Naive thymus-derived CD4-positive, alpha-beta T cell (primary cell): ENCODE measurements around the gene GCNA. TPM values are rescaled to one million over a fixed set of nuclear protein-coding genes. Genes with fewer than 3 reads are reported as not detected.
"Not testable (repeated sequence)": the region's sequence is repeated elsewhere in the genome, so short reads cannot be mapped to it uniquely, and the experiment has no call there.

Source experiments
- ATAC-seq: fragments of 150-1000 bp; cut with Tn5 transposase; 2 replicates; pipeline ENCODE4 v1.10.0; 2021; ENCODE audit warnings: mild to moderate bottlenecking, moderate library complexity
- CTCF ChIA-PET: fragments of 350-600 bp; sonication (Branson Sonifier 250); formaldehyde crosslinking; loops from one replicate; lab custom pipeline; 2021; ENCODE audit warnings: antibody characterized with exemption; lab: Charles Lee
- POLR2A ChIA-PET: fragments of 350-600 bp; sonication (Branson Sonifier 250); formaldehyde crosslinking; loops from one replicate; lab custom pipeline; 2021; ENCODE audit warnings: antibody characterized with exemption, inconsistent platforms; lab: Charles Lee
- DNase-seq, 9 donors: peaks; one replicate each; pipeline versions ENCODE4 v3.0.0 to v3.0.0-alpha.2; 2020 to 2022; ENCODE audit warnings: mixed read lengths in 1 of 9
- H3K27ac ChIP-seq: one replicate; pipeline ENCODE4 v1.7.0; 2013; ENCODE audit warnings: mild to moderate bottlenecking, low read depth, low read length, moderate library complexity
- H3K27me3 ChIP-seq, 2 donors: one replicate each; pipeline ENCODE4 v1.7.0; 2013; ENCODE audit warnings: low read length in 2 of 2, mild to moderate bottlenecking in 2 of 2, moderate library complexity in 2 of 2; ENCODE audit not compliant: control insufficient read depth in 2 of 2, insufficient read depth in 2 of 2
- H3K36me3 ChIP-seq, 3 experiments: 1 replicate in 2 of 3; 2 replicates in 1 of 3; pipeline ENCODE4 v1.7.0; 2013; ENCODE audit warnings: low read length in 3 of 3, mild to moderate bottlenecking in 3 of 3, moderate library complexity in 1 of 3; ENCODE audit not compliant: insufficient read depth in 3 of 3, control insufficient read depth in 2 of 3
- H3K4me1 ChIP-seq, 2 donors: one replicate each; pipeline ENCODE4 v1.7.0; 2013; ENCODE audit warnings: low read length in 2 of 2, mild to moderate bottlenecking in 2 of 2, moderate library complexity in 1 of 2; ENCODE audit not compliant: control insufficient read depth in 2 of 2, insufficient read depth in 2 of 2
- H3K4me3 ChIP-seq: 2 replicates; pipeline ENCODE4 v1.7.0; 2013; ENCODE audit warnings: mild to moderate bottlenecking, low read length
- H3K9me3 ChIP-seq, 3 experiments: 1 replicate in 2 of 3; 2 replicates in 1 of 3; pipeline ENCODE4 v1.7.0; 2013; ENCODE audit warnings: low read length in 3 of 3; ENCODE audit not compliant: control insufficient read depth in 2 of 3
- H3K27ac Mint-ChIP-seq, 9 donors: one replicate each; pipeline ENCODE4 v1.8.0; 2020 to 2022; ENCODE audit warnings: mixed read lengths in 9 of 9, mild to moderate bottlenecking in 8 of 9, moderate library complexity in 5 of 9, inconsistent platforms in 2 of 9
- H3K27me3 Mint-ChIP-seq, 5 donors: one replicate each; pipeline ENCODE4 v1.8.0; 2021 to 2022; ENCODE audit warnings: mixed read lengths in 5 of 5, mild to moderate bottlenecking in 1 of 5
- H3K36me3 Mint-ChIP-seq, 5 donors: one replicate each; pipeline ENCODE4 v1.8.0; 2020 to 2022; ENCODE audit warnings: mixed read lengths in 5 of 5, mild to moderate bottlenecking in 3 of 5, inconsistent platforms in 1 of 5
- H3K4me1 Mint-ChIP-seq, 7 donors: one replicate each; pipeline ENCODE4 v1.8.0; 2020 to 2022; ENCODE audit warnings: mixed read lengths in 7 of 7, mild to moderate bottlenecking in 3 of 7, inconsistent platforms in 1 of 7
- H3K4me3 Mint-ChIP-seq, 10 donors: one replicate each; pipeline ENCODE4 v1.8.0; 2020 to 2022; ENCODE audit warnings: mild to moderate bottlenecking in 10 of 10, mixed read lengths in 10 of 10, moderate library complexity in 6 of 10, inconsistent platforms in 2 of 10
- H3K9me3 Mint-ChIP-seq, 11 donors: one replicate each; pipeline ENCODE4 v1.8.0; 2020 to 2022; ENCODE audit warnings: mixed read lengths in 11 of 11, mild to moderate bottlenecking in 4 of 11, inconsistent platforms in 1 of 11, moderate library complexity in 1 of 11
- intact Hi-C, 2 donors: fragments of 100-400 bp; cut with micrococcal nuclease; formaldehyde crosslinking; loops; one replicate each; pipeline ENCODE4 v1.15.1; 2023
- polyA plus RNA-seq, 2 donors: library from polyadenylated mRNA; unstranded; fragments of 300-500 nt; fragmentation: Illumina TruSeq; gene quantifications; one replicate each; pipeline ENCODE4 v1.2.3, GENCODE V29; 2021
- total RNA-seq, 6 experiments: library from RNA in 5 of 6; stranded (reverse) in 5 of 6; gene quantifications; 1 replicate in 5 of 6; 2 replicates in 1 of 6; pipeline ENCODE4 v1.2.3 and lab custom pipeline; 2021 to 2026

GCNA gene
- total and polyA plus RNA-seq, 7 experiments from 2014 or later = 0.08 to 14.7 (median 2.8) TPM

GRCh38 chrX:71640002-71640401, 61.8 kb downstream of the GCNA start:
- peaks cover 0 to 2% (median 0%) of the 10 kb centered on the region in 5 donors for H3K36me3 Mint-ChIP-seq
- Histone ChIP-seq H3K9me3 (no peaks in the 10 kb centered on the region), H3K36me3 (no peaks in the 10 kb centered on the region), H3K4me1 (peaks cover 15 to 26% of the 10 kb centered on the region in 2 donors), H3K27ac (no peak overlapping the region), H3K4me3 (no peak overlapping the region), H3K27me3 (no peaks in the 10 kb centered on the region)
- ChIA-PET POLR2A (interaction anchor here (1.0 kb wide), 1 partner anchor 25 kb away, joined by 3 read pairs; no protein-coding TSS in a partner anchor), CTCF (no interaction called here)
- peaks cover 3 to 19% (median 17%) of the 10 kb centered on the region in 7 donors for H3K4me1 Mint-ChIP-seq
- H3K4me3 Mint-ChIP-seq = no peak overlapping the region
- H3K9me3 Mint-ChIP-seq = no peaks in the 10 kb centered on the region
- peak in 4 of 9 donors; percentile 25 to 40 (median 26) for DNase-seq
- ATAC-seq = peak; percentile 66
- H3K27ac Mint-ChIP-seq = no peak overlapping the region
- H3K27me3 Mint-ChIP-seq = no peaks in the 10 kb centered on the region
- intact Hi-C loops = no loop called here

- H3K4me3 Mint-ChIP-seq, H3K4me1 ChIP-seq, CTCF ChIA-PET, POLR2A ChIA-PET, H3K36me3 ChIP-seq, H3K27me3 Mint-ChIP-seq, DNase-seq, H3K27me3 ChIP-seq, H3K27ac Mint-ChIP-seq, H3K27ac ChIP-seq, H3K36me3 Mint-ChIP-seq, ATAC-seq, H3K9me3 Mint-ChIP-seq, H3K4me3 ChIP-seq, H3K9me3 ChIP-seq, intact Hi-C loops: not testable (repeated sequence)
- H3K4me1 Mint-ChIP-seq = peaks cover 3 to 13% (median 5%) of the 10 kb centered on the region in 7 donors
Measured at GRCh38 chrX:71644406-71644805, 66.2 kb downstream of the GCNA start.

GRCh38 chrX:71650333-71650969, 72.2 kb downstream of the GCNA start:
- no peak overlapping the region for H3K4me3 Mint-ChIP-seq
- no peaks in the 10 kb centered on the region for H3K36me3 ChIP-seq
- H3K27ac ChIP-seq = no peak overlapping the region
- no peaks in the 10 kb centered on the region for H3K9me3 ChIP-seq
- peaks cover 0 to 20% (median 0%) of the 10 kb centered on the region in 7 donors for H3K4me1 Mint-ChIP-seq
- no peaks in the 10 kb centered on the region for H3K36me3 Mint-ChIP-seq
- ATAC-seq (peak; percentile 64), DNase-seq (peak in 1 of 9 donors; percentile 20)
- ChIA-PET POLR2A (interaction anchor here (0.5 kb wide), 2 partner anchors 218 to 253 kb away, joined by 3 to 4 read pairs; no protein-coding TSS in a partner anchor), CTCF (interaction anchor here (0.8 to 1.9 kb wide), 4 partner anchors 28 to 87 kb away, joined by 4 to 6 read pairs (median 4); no protein-coding TSS in a partner anchor)
- no peaks in the 10 kb centered on the region for H3K27me3 ChIP-seq
- no peaks in the 10 kb centered on the region for H3K9me3 Mint-ChIP-seq
- H3K4me3 ChIP-seq = no peak overlapping the region
- H3K27me3 Mint-ChIP-seq = peaks cover 0 to 4% (median 0%) of the 10 kb centered on the region in 5 donors
- intact Hi-C loops = loop anchor here (5.0 kb wide), 3 partner anchors 68 to 883 kb away; no protein-coding TSS in a partner anchor
- H3K27ac Mint-ChIP-seq = peak overlapping the region in 1 of 9 donors; percentile 20
- H3K4me1 ChIP-seq = peaks cover 0 to 5% of the 10 kb centered on the region in 2 donors

GRCh38 chrX:71652405-71652804, 74.2 kb downstream of the GCNA start:
- H3K4me3 Mint-ChIP-seq = no peak overlapping the region
- intact Hi-C loops = loop anchor here (1.0 to 5.0 kb wide), 8 partner anchors 30 to 885 kb away; partner anchors contain the start of genes CXCR3 (in 1 of the 2) and OGT (in 1 of the 2)
- Histone ChIP-seq H3K27me3 (no peaks in the 10 kb centered on the region), H3K4me3 (no peak overlapping the region), H3K27ac (no peak overlapping the region), H3K36me3 (no peaks in the 10 kb centered on the region), H3K4me1 (peaks cover 0 to 5% of the 10 kb centered on the region in 2 donors), H3K9me3 (no peaks in the 10 kb centered on the region)
- peak in 7 of 9 donors; percentile 19 to 59 (median 48) for DNase-seq
- H3K4me1 Mint-ChIP-seq = peaks cover 0 to 26% (median 0%) of the 10 kb centered on the region in 7 donors
- POLR2A ChIA-PET = interaction anchor here (0.6 kb wide), 1 partner anchor 58 kb away, joined by 3 read pairs; no protein-coding TSS in a partner anchor
- peak; percentile 75 for ATAC-seq
- CTCF ChIA-PET = interaction anchor here (0.7 to 1.9 kb wide), 5 partner anchors 10 to 299 kb away, joined by 3 to 6 read pairs (median 4); no protein-coding TSS in a partner anchor
- H3K36me3 Mint-ChIP-seq = no peaks in the 10 kb centered on the region
- H3K27ac Mint-ChIP-seq = peak overlapping the region in 1 of 9 donors; percentile 25
- H3K9me3 Mint-ChIP-seq = peaks cover 0 to 6% (median 0%) of the 10 kb centered on the region in 11 donors
- H3K27me3 Mint-ChIP-seq = peaks cover 0 to 12% (median 0%) of the 10 kb centered on the region in 5 donors

GRCh38 chrX:71653344-71653743, 75.1 kb downstream of the GCNA start:
- no peak overlapping the region for H3K4me3 Mint-ChIP-seq
- peaks cover 0 to 5% of the 10 kb centered on the region in 2 donors for H3K4me1 ChIP-seq
- DNase-seq (no peak), ATAC-seq (no peak)
- no peak overlapping the region for H3K27ac ChIP-seq
- no peaks in the 10 kb centered on the region for H3K9me3 ChIP-seq
- no peaks in the 10 kb centered on the region for H3K36me3 ChIP-seq
- no peaks in the 10 kb centered on the region for H3K27me3 ChIP-seq
- H3K4me3 ChIP-seq = no peak overlapping the region
- CTCF ChIA-PET = no interaction called here
- H3K9me3 Mint-ChIP-seq = peaks cover 0 to 6% (median 0%) of the 10 kb centered on the region in 11 donors
- intact Hi-C loops = loop anchor here (2.0 to 5.0 kb wide), 6 partner anchors 31 to 886 kb away; partner anchors contain the start of genes CXCR3 (in 1 of the 2) and OGT (in 1 of the 2)
- H3K27ac Mint-ChIP-seq = no peak overlapping the region
- H3K36me3 Mint-ChIP-seq = no peaks in the 10 kb centered on the region
- peaks cover 0 to 12% (median 0%) of the 10 kb centered on the region in 5 donors for H3K27me3 Mint-ChIP-seq
- peaks cover 0 to 22% (median 0%) of the 10 kb centered on the region in 7 donors for H3K4me1 Mint-ChIP-seq
- POLR2A ChIA-PET = no interaction called here

GRCh38 chrX:71657267-71657666, 79.0 kb downstream of the GCNA start:
- ATAC-seq (no peak), DNase-seq (no peak)
- Mint-ChIP-seq H3K36me3 (no peaks in the 10 kb centered on the region), H3K27ac (no peak overlapping the region), H3K27me3 (peaks cover 0 to 12% (median 0%) of the 10 kb centered on the region in 5 donors), H3K4me3 (no peak overlapping the region), H3K4me1 (peaks cover under 1 to 11% (median 2%) of the 10 kb centered on the region in 7 donors), H3K9me3 (peaks cover 0 to 6% (median 0%) of the 10 kb centered on the region in 11 donors)
- Histone ChIP-seq H3K36me3 (no peaks in the 10 kb centered on the region), H3K4me3 (no peak overlapping the region), H3K27ac (no peak overlapping the region), H3K27me3 (no peaks in the 10 kb centered on the region), H3K4me1 (no peaks in the 10 kb centered on the region), H3K9me3 (no peaks in the 10 kb centered on the region)
- CTCF ChIA-PET = no interaction called here
- POLR2A ChIA-PET = no interaction called here
- intact Hi-C loops = no loop called here
